Loucy (cell line): ENCODE data around the gene PIGN.

Source experiments
- CTCF ChIP-seq: fragments of 200-600 bp; sonication (generic); conservative IDR thresholded peaks from 2 replicates; pipeline ENCODE4 v1.5.1; 2014; ENCODE audit warnings: mild to moderate bottlenecking, antibody characterized with exemption, low read length
- EZH2phosphoT487 ChIP-seq: fragments of 200-600 bp; IDR thresholded peaks from 2 replicates; pipeline ENCODE4 v1.6.1; 2018; ENCODE audit warnings: antibody characterized with exemption, mild to moderate bottlenecking, moderate library complexity, borderline replicate concordance

GRCh38 chr18:62199629-62200028, 12.8 kb upstream of the PIGN start:
- TF ChIP-seq CTCF, result no peak
- no peak for TF ChIP-seq EZH2phosphoT487
